ENCODE measurements around the gene KCNJ9.

KCNJ9 gene

GRCh38 chr1:160066829-160067745 lies 14.3 kb upstream of the KCNJ9 start:
- DNase-seq (ENCODE audit: low spot score), result no peak

GRCh38 chr1:160068225-160068624 lies 13.1 kb upstream of the KCNJ9 start:
- DNase-seq (ENCODE audit: low spot score), result no peak

- DNase-seq (ENCODE audit: low spot score), result no peak
Observed at GRCh38 chr1:160069460-160070231, 11.7 kb upstream of the KCNJ9 start, which contains the start of gene KCNJ10. KCNJ10 (minus strand) TSS chr1:160070160; CDS start chr1:160042532, 27,628 bp downstream.

GRCh38 chr1:160070243-160071163 lies 10.8 kb upstream of the KCNJ9 start:
- DNase-seq (ENCODE audit: low spot score), result peak; percentile 59

- DNase-seq (ENCODE audit: low spot score), result no peak
Observed at GRCh38 chr1:160071289-160071688, 10.0 kb upstream of the KCNJ9 start.

GRCh38 chr1:160074865-160075264 lies 6.5 kb upstream of the KCNJ9 start:
- DNase-seq (ENCODE audit: low spot score), result no peak

- DNase-seq (ENCODE audit: low spot score), result no peak
Observed at GRCh38 chr1:160075836-160076235, 5.5 kb upstream of the KCNJ9 start.

- DNase-seq (ENCODE audit: low spot score), result no peak
Observed at GRCh38 chr1:160076295-160076694, 5.0 kb upstream of the KCNJ9 start.

- no peak for DNase-seq (ENCODE audit: low spot score)
Observed at GRCh38 chr1:160077486-160077885, 3.9 kb upstream of the KCNJ9 start.

- peak; percentile 57 for DNase-seq (ENCODE audit: low spot score)
Observed at GRCh38 chr1:160078512-160079195, 2.7 kb upstream of the KCNJ9 start.

- DNase-seq (ENCODE audit: low spot score), result no peak
Observed at GRCh38 chr1:160079448-160079847, 1.9 kb upstream of the KCNJ9 start.

GRCh38 chr1:160080381-160081100 lies 797 bp upstream of the KCNJ9 start:
- no peak for DNase-seq (ENCODE audit: low spot score)

- no peak for DNase-seq (ENCODE audit: low spot score)
Observed at GRCh38 chr1:160082487-160082886, 1.1 kb downstream of the KCNJ9 start.

GRCh38 chr1:160082926-160083325 lies 1.6 kb downstream of the KCNJ9 start:
- DNase-seq (ENCODE audit: low spot score), result no peak

GRCh38 chr1:160083968-160084770 lies 2.8 kb downstream of the KCNJ9 start:
- peak; percentile 78 for DNase-seq (ENCODE audit: low spot score)

- DNase-seq (ENCODE audit: low spot score), result no peak
Observed at GRCh38 chr1:160084771-160085321, 3.5 kb downstream of the KCNJ9 start.

- peak; percentile 72 for DNase-seq (ENCODE audit: low spot score)
Observed at GRCh38 chr1:160085686-160086455, 4.5 kb downstream of the KCNJ9 start.

- no peak for DNase-seq (ENCODE audit: low spot score)
Observed at GRCh38 chr1:160086456-160086892, 5.1 kb downstream of the KCNJ9 start.

All from CD4-positive, alpha-beta T cell treated with Interleukin-15 for 4 hours (primary cell).